DMS53 (cell line): ENCODE results near the gene DEGS2.

Experiments used
- DNase-seq: peaks from one replicate; lab custom pipeline; 2025; lab: John Stamatoyannopoulos, UW

DEGS2 gene

DNA sequence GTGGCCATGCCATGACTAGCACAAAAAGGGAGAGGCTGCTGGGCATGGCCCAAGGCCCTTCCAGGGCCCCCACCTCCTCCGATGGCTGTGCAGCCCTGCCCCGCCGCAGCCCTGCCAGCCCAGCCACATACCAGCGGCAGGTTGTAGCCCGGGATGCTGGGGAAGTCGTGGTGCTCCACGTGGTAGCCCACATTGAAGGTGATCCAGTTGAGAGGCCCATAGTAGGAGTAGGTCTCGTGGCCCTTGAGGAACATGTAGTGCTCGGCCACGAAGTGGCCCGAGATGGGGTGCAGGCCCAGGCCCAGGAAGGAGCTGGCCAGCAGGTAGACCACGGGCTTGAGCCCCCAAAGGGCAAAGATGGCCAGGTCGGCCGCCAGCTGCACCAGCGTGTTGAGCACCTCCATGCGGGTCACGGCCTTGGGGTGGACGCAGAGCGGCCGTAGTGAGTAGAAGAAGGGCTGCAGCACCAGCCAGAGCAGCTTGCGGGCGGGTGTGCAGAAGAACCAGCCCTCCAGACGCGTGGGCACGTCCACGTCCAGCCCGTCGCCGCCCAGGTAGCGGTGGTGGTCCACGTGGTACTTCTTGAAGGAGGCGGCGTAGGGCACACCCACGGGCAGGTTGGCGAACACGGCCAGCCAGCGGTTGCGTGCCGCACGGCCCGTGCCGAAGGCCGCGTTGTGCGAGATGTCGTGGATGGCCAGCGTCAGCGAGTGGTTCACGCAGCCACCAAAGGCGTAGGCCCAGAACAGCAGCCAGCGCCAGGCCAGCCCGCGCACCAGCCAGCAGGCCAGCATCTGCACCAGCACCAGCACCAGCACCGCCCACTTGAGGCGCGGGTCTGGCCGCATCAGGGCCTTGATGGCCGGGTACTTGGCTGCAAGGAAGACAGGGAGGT lies 10.4 kb downstream of the DEGS2 start:
- no peak for DNase-seq

- DNase-seq, result no peak
Measured at GRCh38 chr14:100147691-100148464, 11.6 kb downstream of the DEGS2 start.

- peak; percentile 6 for DNase-seq
Measured at GRCh38 chr14:100147181-100147631, 12.2 kb downstream of the DEGS2 start.

DNA sequence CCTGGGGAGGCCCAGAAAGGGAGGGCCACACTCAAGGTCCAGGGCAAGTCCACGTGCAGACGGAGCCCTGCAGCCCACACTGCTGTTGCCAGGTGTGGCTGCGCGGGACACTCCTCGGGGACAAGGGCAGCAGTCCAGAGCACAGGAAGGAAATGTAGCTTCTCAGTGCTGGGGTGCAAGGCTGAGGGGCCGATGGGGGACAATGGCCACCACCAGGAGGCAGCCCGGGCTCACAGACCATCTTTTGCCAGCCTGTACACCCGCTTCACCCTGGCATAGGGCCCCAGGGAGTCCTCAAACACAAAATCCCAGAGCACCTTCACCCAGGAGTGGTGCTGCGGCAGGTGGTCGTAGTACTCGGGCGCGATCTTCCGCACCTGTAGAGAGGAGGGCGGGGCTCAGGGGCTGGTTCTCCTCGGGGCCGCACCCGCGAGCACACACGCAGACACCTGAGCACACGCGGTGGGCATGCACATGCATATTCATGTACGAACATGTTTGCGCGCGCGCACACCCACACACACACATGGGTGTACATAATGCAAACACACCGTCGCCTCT lies 12.8 kb downstream of the DEGS2 start:
- DNase-seq, result no peak

DNA sequence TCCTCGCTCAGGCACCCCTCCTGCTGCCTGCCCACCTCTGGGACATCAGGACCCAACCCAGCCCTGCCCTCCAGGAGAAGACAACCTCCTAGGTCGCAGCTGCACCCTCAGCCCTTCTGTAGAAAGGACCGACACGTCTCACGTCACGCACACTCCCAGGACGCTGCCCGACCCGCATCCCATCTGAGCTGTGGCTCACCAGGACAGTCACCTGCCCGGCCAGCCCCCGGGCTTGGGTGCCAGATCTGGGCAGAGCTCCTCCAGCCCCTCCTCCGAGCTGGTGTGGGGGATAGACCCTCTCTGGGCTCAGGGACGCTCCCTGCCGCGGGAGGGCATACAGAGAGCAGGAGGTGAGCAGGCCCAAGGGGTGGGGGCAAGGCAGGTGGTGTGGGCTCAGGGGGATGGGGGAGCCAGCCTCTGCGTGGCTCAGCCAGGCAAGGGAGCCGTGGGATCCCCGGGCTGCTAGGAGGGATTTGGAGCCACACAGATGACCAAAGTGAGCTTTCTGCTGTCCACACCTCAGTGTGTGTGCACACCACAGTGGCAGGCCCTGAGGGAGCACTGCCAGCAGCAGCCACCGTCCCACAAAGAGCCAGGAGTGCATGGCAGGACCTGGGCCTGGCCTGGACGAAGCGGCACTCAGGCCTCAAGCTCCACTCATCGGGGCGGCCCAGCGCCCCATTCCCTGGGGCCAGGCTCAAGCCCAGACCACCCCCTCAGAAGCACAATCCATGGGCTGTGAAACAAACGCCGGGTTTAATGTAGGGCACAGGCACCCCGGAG lies 13.6 kb downstream of the DEGS2 start:
- DNase-seq, result no peak

GRCh38 chr14:100144996-100145646 lies 14.3 kb downstream of the DEGS2 start:
- no peak for DNase-seq

GRCh38 chr14:100144645-100144995 lies 14.8 kb downstream of the DEGS2 start:
- DNase-seq, result no peak

DNA sequence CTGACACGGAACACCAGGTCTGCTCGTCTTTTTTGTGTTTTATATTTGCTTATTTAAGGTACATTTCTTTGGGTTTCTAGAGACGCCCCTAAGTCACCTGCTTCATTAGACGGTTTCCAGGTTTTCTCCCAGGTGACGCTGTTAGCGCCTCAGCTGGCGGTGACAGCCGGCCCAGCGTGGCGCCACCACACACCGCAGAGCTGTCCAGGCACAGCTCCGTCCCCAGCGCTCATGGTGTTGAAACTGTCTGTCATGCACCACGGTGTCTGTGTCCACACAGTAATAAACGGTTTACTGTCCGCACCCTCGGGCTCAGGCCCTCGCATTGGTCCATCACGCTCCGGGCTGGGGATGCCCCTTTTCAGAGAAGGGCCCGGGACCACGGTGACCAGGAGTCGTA lies 15.5 kb downstream of the DEGS2 start:
- no peak for DNase-seq

DNA sequence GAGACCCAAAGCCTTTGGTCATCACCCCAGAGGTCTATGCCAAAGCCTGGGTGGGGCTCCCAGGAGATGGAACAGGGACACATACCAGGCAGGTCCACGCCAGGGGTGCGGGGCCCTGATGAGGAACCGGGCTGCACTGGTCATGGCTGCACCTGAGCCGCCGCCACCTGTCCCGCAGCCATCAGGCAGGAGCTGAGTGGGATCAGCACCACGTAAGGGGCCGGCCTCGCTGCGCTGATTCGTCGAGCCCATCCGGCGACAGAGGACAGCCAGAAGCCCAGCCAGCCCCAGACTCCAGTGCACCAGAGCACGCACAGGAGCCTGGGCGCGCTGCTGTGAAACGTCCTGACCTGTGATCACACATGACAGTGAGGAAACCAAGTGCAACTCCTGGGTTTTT lies 15.9 kb downstream of the DEGS2 start:
- DNase-seq, result no peak

GRCh38 chr14:100142073-100143040 lies 17.1 kb downstream of the DEGS2 start:
- no peak for DNase-seq

- no peak for DNase-seq
Measured at GRCh38 chr14:100141098-100141497, 18.3 kb downstream of the DEGS2 start.

DNA sequence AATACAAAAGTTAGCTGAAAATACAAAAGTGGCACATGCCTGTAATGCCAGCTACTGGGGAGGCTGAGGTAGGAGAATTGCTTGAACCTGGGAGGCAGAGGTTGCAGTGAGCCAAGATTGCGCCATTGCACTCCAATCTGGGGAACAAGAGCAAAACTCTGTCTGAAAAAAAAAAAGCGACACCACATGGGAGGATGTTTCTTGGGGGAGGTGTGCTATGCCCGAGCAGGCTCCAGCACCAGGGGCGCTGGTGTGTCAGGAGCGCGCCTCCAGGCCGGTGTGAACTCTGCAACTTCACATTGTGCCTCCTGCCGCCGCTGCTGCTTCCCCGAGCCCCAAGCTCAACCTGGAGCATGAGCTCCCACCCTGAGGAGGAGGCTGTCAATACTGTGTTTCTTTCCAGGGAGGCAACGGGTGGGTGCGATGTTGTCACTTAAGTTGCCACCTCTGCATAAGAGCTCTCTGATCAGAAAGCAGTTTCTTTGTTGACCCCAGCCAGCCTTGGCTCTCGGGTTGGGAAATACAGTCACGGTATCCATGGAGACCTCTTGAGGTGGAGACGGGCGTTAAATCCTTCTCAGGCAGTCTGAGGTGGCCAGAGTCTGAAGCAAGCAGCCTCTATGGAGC lies 18.9 kb downstream of the DEGS2 start:
- no peak for DNase-seq

DNA sequence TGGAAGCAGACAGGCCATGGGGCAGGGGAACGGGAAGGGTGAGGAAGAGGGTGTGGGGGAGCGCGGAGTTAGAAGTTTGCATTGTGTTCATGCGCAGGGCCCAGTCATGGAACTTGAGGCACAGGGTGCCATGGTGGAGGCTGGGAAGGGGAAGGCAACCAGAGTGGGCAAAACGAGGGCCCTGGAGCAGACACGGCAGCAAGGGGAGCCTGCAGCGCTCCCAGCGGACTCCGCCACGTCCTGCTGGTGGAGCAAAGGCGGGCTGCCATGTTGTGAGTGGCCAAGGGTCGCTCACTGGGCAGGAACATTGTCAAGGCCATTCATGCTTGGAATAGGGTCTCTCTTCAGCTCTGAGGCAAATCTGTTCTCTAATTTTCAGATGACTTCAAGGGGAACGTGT lies 20.5 kb downstream of the DEGS2 start:
- no peak for DNase-seq

- no peak for DNase-seq
Measured at GRCh38 chr14:100138082-100138787, 21.2 kb downstream of the DEGS2 start.

- no peak for DNase-seq
Measured at GRCh38 chr14:100137173-100137572, 22.3 kb downstream of the DEGS2 start.

GRCh38 chr14:100135784-100136183 lies 23.7 kb downstream of the DEGS2 start:
- DNase-seq, result no peak

- no peak for DNase-seq
Measured at GRCh38 chr14:100135073-100135472, 24.4 kb downstream of the DEGS2 start.

- DNase-seq, result no peak
Measured at GRCh38 chr14:100134586-100134985, 24.9 kb downstream of the DEGS2 start.

GRCh38 chr14:100132903-100133510 lies 26.4 kb downstream of the DEGS2 start:
- no peak for DNase-seq
